Stimulated activated CD4-positive, alpha-beta T cell treated with anti-CD3 and anti-CD28 coated beads, Interleukin-2, amount 100 ng/mL, for 24 hours (primary cell): Measurements from ENCODE around the gene MOAP1.
"Not testable (repeated sequence)": the region's sequence is repeated elsewhere in the genome, so short reads cannot be mapped to it uniquely, and the experiment has no call there.

Experiments used
- DNase-seq, 2 donors: peaks; one replicate each; pipeline ENCODE4 v3.0.0-alpha.2; 2020

Gene MOAP1

GRCh38 chr14:93142854-93143652 lies 41.6 kb downstream of the MOAP1 start:
- no peak for DNase-seq

- DNase-seq, result no peak
Measured at GRCh38 chr14:93137864-93138263, 46.8 kb downstream of the MOAP1 start.

- not testable (repeated sequence) for DNase-seq
Measured at GRCh38 chr14:93136508-93136907, 48.2 kb downstream of the MOAP1 start.

GRCh38 chr14:93136009-93136408 lies 48.7 kb downstream of the MOAP1 start:
- DNase-seq, result no peak

GRCh38 chr14:93135399-93135798 lies 49.3 kb downstream of the MOAP1 start:
- DNase-seq, result no peak

- no peak for DNase-seq
Measured at GRCh38 chr14:93133464-93133863, 51.2 kb downstream of the MOAP1 start.

- DNase-seq, result no peak
Measured at GRCh38 chr14:93132472-93133065, 52.1 kb downstream of the MOAP1 start.
